Thyroid gland (tissue), 4 donors: ENCODE results near the gene TWSG1. TPM values are rescaled to one million over a fixed set of nuclear protein-coding genes. Genes with fewer than 3 reads are reported as not detected.
"Not testable (repeated sequence)": the region's sequence is repeated elsewhere in the genome, so short reads cannot be mapped to it uniquely, and the experiment has no call there.

ENCODE experiments used
- DNase-seq, 2 donors: peaks; one replicate each; pipeline ENCODE4 v3.0.0-alpha.2; 2019
- H3K27ac ChIP-seq, 3 donors: fragments of 200-600 bp; sonication (generic); 1 replicate in 2 of 3; 2 replicates in 1 of 3; pipeline ENCODE4 v1.5.1; 2016 to 2019; ENCODE audit warnings: mild to moderate bottlenecking in 1 of 3, moderate library complexity in 1 of 3
- H3K27me3 ChIP-seq: fragments of 200-600 bp; sonication (generic); one replicate; pipeline ENCODE4 v1.5.1; 2019
- H3K36me3 ChIP-seq, 2 donors: fragments of 200-600 bp; sonication (generic); one replicate each; pipeline ENCODE4 v1.5.1; 2016 to 2019
- H3K4me1 ChIP-seq, 2 donors: fragments of 200-600 bp; sonication (generic); one replicate each; pipeline ENCODE4 v1.5.1; 2017 to 2019
- H3K4me3 ChIP-seq, 3 donors: fragments of 200-600 bp; sonication (generic); replicated peaks in 1 of 3; 1 replicate in 2 of 3; 2 replicates in 1 of 3; pipeline ENCODE4 v1.5.1; 2016; ENCODE audit warnings: mild to moderate bottlenecking in 1 of 3
- H3K9me3 ChIP-seq: fragments of 200-600 bp; sonication (generic); one replicate; pipeline ENCODE4 v1.5.1; 2017
- POLR2A ChIP-seq, 2 donors: fragments of 450-650 bp; IDR thresholded peaks; one replicate each; pipeline ENCODE4 v1.6.1; 2017; ENCODE audit warnings: antibody characterized with exemption in 2 of 2, mild to moderate bottlenecking in 2 of 2, moderate library complexity in 1 of 2
- WGBS, 2 donors: methylation state at CpG; one replicate each; pipeline ENCODE4 v1.1.5; 2017; 5-methylcytosine and 5-hydroxymethylcytosine counted together
- intact Hi-C: fragments of 100-400 bp; cut with DNase I; formaldehyde crosslinking; loops from one replicate; pipeline ENCODE4 v1.15.1; 2023
- total RNA-seq, 4 donors: library from RNA; depleted of rRNA; stranded (reverse); fragments of >200 nt; gene quantifications; one replicate each; pipeline ENCODE4 v1.2.3, GENCODE V29; 2016
- TF ChIP-seq, protein P1 (sequence below), 6 experiments: fragments of 200-600 bp in 3 of 6; fragments of 450-650 bp in 3 of 6; sonication (generic) in 3 of 6; IDR thresholded peaks; one replicate each; pipeline ENCODE4 v1.5.1; 2016 to 2019; ENCODE audit warnings: antibody characterized with exemption in 6 of 6, mild to moderate bottlenecking in 2 of 6, inconsistent platforms in 1 of 6, moderate library complexity in 1 of 6

The TWSG1 gene
- total RNA-seq, 4 donors from 2014 or later, result 53.0 to 62.9 (median 59.7) TPM

DNA sequence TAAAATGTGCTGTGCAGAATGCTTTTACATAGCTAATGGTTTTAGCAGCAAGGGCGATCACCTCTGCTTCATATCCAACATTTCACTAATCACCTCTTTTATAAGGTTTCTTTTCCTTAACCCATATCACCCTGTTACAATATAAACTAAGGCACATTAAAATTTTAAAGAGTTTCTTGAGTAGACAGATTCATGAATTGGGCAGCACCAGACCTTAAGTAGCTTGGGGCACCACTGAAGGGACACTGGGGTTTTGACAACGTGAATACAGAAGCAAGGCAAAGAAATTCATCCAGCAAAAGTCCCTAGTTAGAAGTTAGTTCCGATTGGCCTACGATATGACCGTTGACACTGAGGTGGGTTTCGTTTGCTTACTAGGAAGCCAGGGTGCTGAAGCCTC lies 96.7 kb downstream of the TWSG1 start:
- H3K27me3 ChIP-seq, result no peaks in the 10 kb centered on the region
- H3K36me3 ChIP-seq, result no peaks in the 10 kb centered on the region
- no peak overlapping the region for H3K27ac ChIP-seq
- intact Hi-C loops, result no loop called here
- TF ChIP-seq POLR2A (IDR thresholded peaks at IDR 0.05), result no peak
- TF ChIP-seq, protein P1, sequence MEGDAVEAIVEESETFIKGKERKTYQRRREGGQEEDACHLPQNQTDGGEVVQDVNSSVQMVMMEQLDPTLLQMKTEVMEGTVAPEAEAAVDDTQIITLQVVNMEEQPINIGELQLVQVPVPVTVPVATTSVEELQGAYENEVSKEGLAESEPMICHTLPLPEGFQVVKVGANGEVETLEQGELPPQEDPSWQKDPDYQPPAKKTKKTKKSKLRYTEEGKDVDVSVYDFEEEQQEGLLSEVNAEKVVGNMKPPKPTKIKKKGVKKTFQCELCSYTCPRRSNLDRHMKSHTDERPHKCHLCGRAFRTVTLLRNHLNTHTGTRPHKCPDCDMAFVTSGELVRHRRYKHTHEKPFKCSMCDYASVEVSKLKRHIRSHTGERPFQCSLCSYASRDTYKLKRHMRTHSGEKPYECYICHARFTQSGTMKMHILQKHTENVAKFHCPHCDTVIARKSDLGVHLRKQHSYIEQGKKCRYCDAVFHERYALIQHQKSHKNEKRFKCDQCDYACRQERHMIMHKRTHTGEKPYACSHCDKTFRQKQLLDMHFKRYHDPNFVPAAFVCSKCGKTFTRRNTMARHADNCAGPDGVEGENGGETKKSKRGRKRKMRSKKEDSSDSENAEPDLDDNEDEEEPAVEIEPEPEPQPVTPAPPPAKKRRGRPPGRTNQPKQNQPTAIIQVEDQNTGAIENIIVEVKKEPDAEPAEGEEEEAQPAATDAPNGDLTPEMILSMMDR (IDR thresholded peaks at IDR 0.05), result no peak
- no peaks in the 10 kb centered on the region for H3K9me3 ChIP-seq
- no peak for DNase-seq
- WGBS, 2 donors, result 93% methylated on average over 6 of the region's 6 CpGs
- H3K4me3 ChIP-seq, result no peak overlapping the region
- no peaks in the 10 kb centered on the region for H3K4me1 ChIP-seq

DNA sequence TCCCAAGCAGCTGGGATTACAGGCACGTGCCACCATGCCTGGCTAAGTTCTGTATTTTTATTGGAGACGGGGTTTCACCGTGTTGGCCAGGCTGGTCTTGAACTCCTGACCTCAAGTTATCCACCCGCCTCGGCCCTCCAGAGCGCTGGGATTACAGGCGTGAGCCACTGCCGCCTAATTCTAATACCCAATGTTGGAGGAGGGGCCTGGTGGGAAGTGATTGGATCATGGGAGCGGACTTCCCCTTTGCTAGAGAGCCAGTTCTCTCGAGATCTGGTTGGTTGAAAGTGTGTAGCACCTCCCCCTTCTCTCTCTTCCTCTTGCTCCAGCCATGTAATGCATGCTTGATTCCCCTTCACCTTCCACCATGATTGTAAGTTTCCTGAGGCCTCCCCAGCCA lies 98.5 kb downstream of the TWSG1 start:
- H3K4me3 ChIP-seq, H3K4me1 ChIP-seq, intact Hi-C loops, H3K36me3 ChIP-seq, H3K27me3 ChIP-seq, H3K27ac ChIP-seq, H3K9me3 ChIP-seq, DNase-seq: not testable (repeated sequence)
- 91 to 94% methylated on average over 10 of the region's 10 CpGs for WGBS, 2 donors

DNA sequence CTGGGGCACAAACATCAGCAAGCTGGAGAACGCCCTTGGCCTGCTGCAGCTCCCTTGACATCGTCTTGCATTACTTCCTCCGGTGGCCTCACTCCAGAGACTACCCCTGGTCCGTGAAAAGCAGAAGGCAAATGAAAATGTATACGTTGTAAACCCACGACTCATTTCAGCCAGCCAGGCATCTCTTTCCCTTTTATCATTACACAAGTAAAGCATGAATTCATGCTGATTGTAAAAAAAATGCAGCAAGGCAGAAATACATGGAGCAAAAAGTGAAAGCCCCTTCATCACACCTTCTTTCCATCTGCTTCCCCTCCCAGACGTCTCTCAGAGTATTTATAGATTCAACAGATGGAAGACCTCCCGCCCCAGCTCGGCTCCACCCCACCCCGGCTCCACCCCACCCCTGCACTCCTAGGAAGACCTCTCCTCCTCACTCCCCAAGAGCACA lies 99.1 kb downstream of the TWSG1 start:
- Histone ChIP-seq H3K27ac (no peak overlapping the region), H3K4me3 (no peak overlapping the region)
- WGBS, 2 donors, result 43 to 50% methylated on average over 10 of the region's 10 CpGs

DNA sequence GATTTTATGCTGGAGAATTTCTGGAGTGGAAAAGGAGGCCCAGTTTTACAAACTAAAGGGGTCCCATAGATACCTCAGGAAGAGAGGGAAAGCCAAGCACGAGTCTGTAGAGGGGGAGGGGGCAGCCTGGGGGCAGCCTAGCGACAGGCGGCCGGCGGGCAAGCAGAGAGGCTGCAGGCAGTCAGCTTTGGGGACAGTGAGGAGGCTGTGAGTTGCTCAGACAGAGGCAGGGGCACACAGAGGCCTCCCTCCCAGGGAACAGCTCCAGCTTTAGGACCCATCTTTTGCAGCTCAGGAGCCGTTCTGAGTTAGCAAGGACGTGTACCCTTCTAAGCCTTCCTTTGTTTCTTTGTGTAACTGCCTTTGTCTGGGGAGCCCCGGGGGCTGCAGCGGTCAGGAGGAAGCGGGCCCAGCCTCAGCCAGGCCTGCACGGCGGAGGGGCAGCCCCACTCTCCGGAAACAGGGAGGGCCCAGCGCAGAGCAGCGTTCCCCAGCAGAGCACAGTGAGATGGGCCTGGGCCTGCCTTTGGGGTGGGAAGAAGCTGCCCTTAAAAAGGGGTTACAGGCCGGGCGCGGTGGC lies 99.6 kb downstream of the TWSG1 start:
- Histone ChIP-seq H3K4me1 (no peaks in the 10 kb centered on the region), H3K4me3 (no peak overlapping the region), H3K36me3 (no peaks in the 10 kb centered on the region), H3K27ac (no peak overlapping the region), H3K27me3 (no peaks in the 10 kb centered on the region), H3K9me3 (no peaks in the 10 kb centered on the region)
- DNase-seq, result no peak
- WGBS, 2 donors, result 61 to 62% methylated on average over 16 to 17 of the region's 18 CpGs
- TF ChIP-seq POLR2A (IDR thresholded peaks at IDR 0.05), result no peak
- intact Hi-C loops, result no loop called here

More for the DNA sequence above, 99.1 kb downstream of the TWSG1 start:
- H3K9me3 ChIP-seq, result no peaks in the 10 kb centered on the region
- intact Hi-C loops, result no loop called here
- DNase-seq, result no peak
- H3K4me1 ChIP-seq, result no peaks in the 10 kb centered on the region
- TF ChIP-seq, protein P1 (IDR thresholded peaks at IDR 0.05), result no peak
- TF ChIP-seq POLR2A (IDR thresholded peaks at IDR 0.05), result no peak
- no peaks in the 10 kb centered on the region for H3K36me3 ChIP-seq
- no peaks in the 10 kb centered on the region for H3K27me3 ChIP-seq

DNA sequence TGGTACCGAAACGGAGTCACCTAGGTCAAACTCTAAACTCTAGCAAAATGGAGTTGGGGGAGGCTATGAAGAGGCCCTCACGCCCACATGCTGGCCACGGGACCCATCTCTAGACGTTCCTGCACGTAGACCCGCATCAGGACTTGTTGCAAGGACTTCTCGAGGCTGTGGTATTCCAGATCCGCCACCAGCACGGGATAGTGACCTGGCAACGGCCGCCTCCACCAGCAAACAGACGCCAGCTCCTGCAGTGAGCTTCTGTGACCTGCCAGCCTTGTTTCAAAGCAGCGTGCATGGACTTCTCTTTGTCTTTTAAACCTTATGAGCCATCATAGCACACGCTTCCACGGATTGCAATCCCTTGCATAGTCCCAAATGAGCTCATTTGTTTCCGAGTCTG lies 100.5 kb downstream of the TWSG1 start:
- H3K27me3 ChIP-seq, result no peaks in the 10 kb centered on the region
- H3K4me3 ChIP-seq, result no peak overlapping the region
- 94% methylated on average over 17 of the region's 17 CpGs for WGBS, 2 donors
- DNase-seq, result no peak
- H3K27ac ChIP-seq, result no peak overlapping the region
- intact Hi-C loops, result no loop called here
- no peaks in the 10 kb centered on the region for H3K4me1 ChIP-seq
- no peaks in the 10 kb centered on the region for H3K9me3 ChIP-seq
- no peak for TF ChIP-seq POLR2A (IDR thresholded peaks at IDR 0.05)
- TF ChIP-seq, protein P1 (IDR thresholded peaks at IDR 0.05), result no peak
- no peaks in the 10 kb centered on the region for H3K36me3 ChIP-seq

DNA sequence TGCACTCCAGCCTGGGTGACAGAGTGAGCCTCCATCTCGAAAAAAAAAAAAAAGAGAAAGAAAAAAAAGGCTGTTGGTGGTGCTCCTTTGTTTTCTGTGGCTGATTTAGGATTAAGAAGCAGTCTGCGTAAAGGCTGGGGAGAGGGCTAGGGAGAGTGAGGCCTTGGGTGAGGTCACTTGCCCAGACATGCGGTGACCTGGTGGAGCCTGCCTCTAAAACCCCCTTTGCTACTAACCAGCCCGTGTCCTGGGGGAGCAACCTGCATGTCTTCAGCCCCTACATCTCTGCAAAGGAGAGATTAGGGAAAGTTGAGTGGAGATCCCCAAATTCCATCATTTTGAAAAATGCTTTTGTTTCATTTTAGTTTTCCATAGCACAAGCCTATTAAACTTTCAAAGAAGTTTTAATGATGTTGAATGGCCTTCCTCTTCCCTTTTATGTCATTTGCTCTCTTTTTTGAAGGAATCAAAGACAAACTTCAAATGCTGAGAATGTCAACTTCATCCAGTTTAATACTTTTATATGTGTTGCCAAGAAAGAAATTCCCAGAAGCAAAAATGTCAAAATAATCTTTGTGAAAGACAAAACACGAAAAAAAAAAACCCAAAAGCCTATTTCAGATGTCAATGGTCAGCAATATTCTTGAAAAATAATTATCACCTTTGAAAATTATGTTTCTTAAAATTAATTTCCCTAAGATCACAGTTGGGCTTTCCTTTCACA lies 101.8 kb downstream of the TWSG1 start:
- H3K36me3 ChIP-seq, result no peaks in the 10 kb centered on the region
- intact Hi-C loops, result no loop called here
- no peak for DNase-seq
- H3K27ac ChIP-seq, result no peak overlapping the region
- 82 to 89% methylated on average over 5 of the region's 5 CpGs for WGBS, 2 donors
- H3K9me3 ChIP-seq, result no peaks in the 10 kb centered on the region
- no peaks in the 10 kb centered on the region for H3K27me3 ChIP-seq
- no peak overlapping the region for H3K4me3 ChIP-seq
- no peaks in the 10 kb centered on the region for H3K4me1 ChIP-seq
- TF ChIP-seq POLR2A (IDR thresholded peaks at IDR 0.05), result no peak
- TF ChIP-seq, protein P1 (IDR thresholded peaks at IDR 0.05), result no peak
